DND-41 (cell line): ENCODE data around the gene C22orf31.

ENCODE experiments used
- ATAC-seq: fragments of 200-7000 bp; cut with Tn5 transposase; 3 replicates; pipeline ENCODE4 v1.9.1; 2021; ENCODE audit warnings: low read depth; ENCODE audit not compliant: insufficient read depth
- DNase-seq: peaks from one replicate; pipeline ENCODE4 v3.0.0-alpha.2; 2020
- H2AFZ ChIP-seq: 2 replicates; pipeline ENCODE4 v1.6.0; 2012; ENCODE audit warnings: low read depth, low read length
- H3K27ac ChIP-seq: 2 replicates; pipeline ENCODE4 v1.5.1; 2012; ENCODE audit warnings: low read length, inconsistent platforms
- H3K27me3 ChIP-seq: fragments of 200-600 bp; sonication (generic); 2 replicates; pipeline ENCODE4 v1.6.0; 2012; ENCODE audit warnings: low read length, mild to moderate bottlenecking, inconsistent platforms; ENCODE audit not compliant: insufficient read depth, poor library complexity
- H3K36me3 ChIP-seq: 2 replicates; pipeline ENCODE4 v1.5.1; 2012; ENCODE audit warnings: low read length, inconsistent platforms; ENCODE audit not compliant: insufficient read depth
- H3K4me1 ChIP-seq: 2 replicates; pipeline ENCODE4 v1.5.1; 2012; ENCODE audit warnings: mild to moderate bottlenecking, low read length; ENCODE audit not compliant: insufficient read depth
- H3K4me2 ChIP-seq: 2 replicates; pipeline ENCODE4 v1.6.0; 2012; ENCODE audit warnings: mild to moderate bottlenecking, moderate library complexity, low read length, inconsistent platforms; ENCODE audit not compliant: insufficient read depth
- H3K4me3 ChIP-seq, 2 experiments: fragments of 200-600 bp in 1 of 2; shearing (Covaris generic) in 1 of 2; 2 replicates each; pipeline ENCODE4 v1.5.1; 2012 to 2016; ENCODE audit warnings: inconsistent platforms in 2 of 2, low read length in 2 of 2, mild to moderate bottlenecking in 2 of 2, low read depth in 1 of 2, moderate library complexity in 1 of 2
- H3K79me2 ChIP-seq: 2 replicates; pipeline ENCODE4 v1.6.0; 2012; ENCODE audit warnings: low read length, inconsistent platforms; ENCODE audit not compliant: insufficient read depth
- H3K9ac ChIP-seq: 2 replicates; pipeline ENCODE4 v1.6.0; 2012; ENCODE audit warnings: low read depth, mild to moderate bottlenecking, inconsistent platforms, low read length, moderate library complexity
- H3K9me3 ChIP-seq: 2 replicates; pipeline ENCODE4 v1.5.1; 2012; ENCODE audit warnings: low read length, moderate library complexity, mild to moderate bottlenecking, inconsistent platforms; ENCODE audit not compliant: insufficient read depth, severe bottlenecking
- H4K20me1 ChIP-seq: 2 replicates; pipeline ENCODE4 v1.6.0; 2012; ENCODE audit warnings: low read length; ENCODE audit not compliant: insufficient read depth
- CTCF ChIP-seq: IDR thresholded peaks from 2 replicates; pipeline ENCODE4 v1.5.1; 2012; ENCODE audit warnings: borderline replicate concordance, low read length, moderate library complexity, mild to moderate bottlenecking; ENCODE audit not compliant: poor library complexity, severe bottlenecking; ENCODE audit errors: extremely low read depth
- EZH2 ChIP-seq: IDR thresholded peaks from 3 replicates; pipeline ENCODE4 v1.6.1; 2012; ENCODE audit warnings: borderline replicate concordance, low read depth, mild to moderate bottlenecking, moderate library complexity, low read length, inconsistent platforms; ENCODE audit not compliant: severe bottlenecking

Gene C22orf31

GRCh38 chr22:29053048-29053702 is 8.5 kb downstream of the C22orf31 start:
- Histone ChIP-seq H3K4me2 (no peak overlapping the region), H2AFZ (no peak overlapping the region), H3K9ac (no peak overlapping the region), H3K9me3 (no peaks in the 10 kb centered on the region), H3K4me3 (no peak overlapping the region), H3K27me3 (no peaks in the 10 kb centered on the region), H3K79me2 (no peaks in the 10 kb centered on the region), H4K20me1 (no peaks in the 10 kb centered on the region), H3K27ac (no peak overlapping the region), H3K36me3 (peaks cover 20% of the 10 kb centered on the region), H3K4me1 (peaks cover 25% of the 10 kb centered on the region)
- DNase-seq (no peak), ATAC-seq (no peak)
- no peak for TF ChIP-seq CTCF

GRCh38 chr22:29050457-29050856 is 11.2 kb downstream of the C22orf31 start:
- no peak overlapping the region for H3K9ac ChIP-seq
- peaks cover 26% of the 10 kb centered on the region for H3K36me3 ChIP-seq
- no peak overlapping the region for H2AFZ ChIP-seq
- no peaks in the 10 kb centered on the region for H3K9me3 ChIP-seq
- H3K79me2 ChIP-seq, result no peaks in the 10 kb centered on the region
- no peaks in the 10 kb centered on the region for H3K27me3 ChIP-seq
- TF ChIP-seq CTCF (no peak), EZH2 (no peak)
- peaks cover 10% of the 10 kb centered on the region for H3K4me1 ChIP-seq
- DNase-seq (no peak), ATAC-seq (no peak)
- H3K27ac ChIP-seq, result no peak overlapping the region
- H3K4me3 ChIP-seq, result no peak overlapping the region
- no peaks in the 10 kb centered on the region for H4K20me1 ChIP-seq
- no peak overlapping the region for H3K4me2 ChIP-seq

- H3K36me3 ChIP-seq, result peaks cover 26% of the 10 kb centered on the region
- H3K9ac ChIP-seq, result no peak overlapping the region
- H3K9me3 ChIP-seq, result no peaks in the 10 kb centered on the region
- H3K4me1 ChIP-seq, result peaks cover 3% of the 10 kb centered on the region; the same call in 1 of the 2 replicates
- no peak overlapping the region for H3K4me2 ChIP-seq
- H3K4me3 ChIP-seq, result no peak overlapping the region
- ATAC-seq (no peak), DNase-seq (no peak)
- TF ChIP-seq CTCF, result no peak
- no peak for TF ChIP-seq EZH2
- H3K27me3 ChIP-seq, result no peaks in the 10 kb centered on the region
- H4K20me1 ChIP-seq, result no peaks in the 10 kb centered on the region
- no peaks in the 10 kb centered on the region for H3K79me2 ChIP-seq
- no peak overlapping the region for H3K27ac ChIP-seq
- no peak overlapping the region for H2AFZ ChIP-seq
Observed at GRCh38 chr22:29049655-29050263, 11.9 kb downstream of the C22orf31 start.
